H1 (cell line): Measurements from ENCODE around the gene PDF. TPM values are rescaled to one million over a fixed set of nuclear protein-coding genes. Genes with fewer than 3 reads are reported as not detected.

Experiments used
- ATF3 ChIP-seq: IDR thresholded peaks from 2 replicates; pipeline ENCODE4 v1.6.1; 2011; ENCODE audit warnings: low read depth, mild to moderate bottlenecking, low read length; ENCODE audit not compliant: insufficient read depth
- CHD7 ChIP-seq: fragments of 300-600 bp; sonication (generic); IDR thresholded peaks from 2 replicates; pipeline ENCODE4 v1.7.1; 2012; ENCODE audit warnings: low read length, moderate library complexity, mild to moderate bottlenecking, inconsistent platforms; ENCODE audit not compliant: insufficient replicate concordance
- HDAC6 ChIP-seq: IDR thresholded peaks from one replicate; pipeline ENCODE4 v1.7.1; 2012; ENCODE audit warnings: low read depth, mild to moderate bottlenecking, inconsistent platforms, low read length, moderate library complexity
- JUN ChIP-seq: IDR thresholded peaks from 2 replicates; pipeline ENCODE4 v1.6.1; 2011; ENCODE audit warnings: low read depth, mild to moderate bottlenecking, improper control_type of control experiment, low read length
- RXRA ChIP-seq: IDR thresholded peaks from 2 replicates; pipeline ENCODE4 v1.6.1; 2011; ENCODE audit warnings: low read depth, mild to moderate bottlenecking, low read length, moderate library complexity; ENCODE audit not compliant: insufficient read depth
- SRF ChIP-seq: IDR thresholded peaks from 2 replicates; pipeline ENCODE4 v1.6.1; 2011; ENCODE audit warnings: mild to moderate bottlenecking, low read depth, low read length, moderate library complexity
- USF2 ChIP-seq: IDR thresholded peaks from 2 replicates; pipeline ENCODE4 v1.6.1; 2011; ENCODE audit warnings: low read length, improper control_type of control experiment
- polyA plus RNA-seq, 7 experiments: library from polyadenylated mRNA; depleted of rRNA in 3 of 7; stranded (reverse) in 5 of 7; unstranded in 2 of 7; fragments of >200 nt in 5 of 7; fragments of 200-250 nt in 2 of 7; gene quantifications; 1 replicate in 5 of 7; 2 replicates in 1 of 7; 4 replicates in 1 of 7; pipeline versions ENCODE4 v1.2.1 to v1.2.3, GENCODE V29; 2011 to 2013; ENCODE audit warnings: missing spikeins in 2 of 7, mixed read lengths in 2 of 7
- total RNA-seq: library from RNA; stranded (reverse); fragmentation: NEBNext Ultra II Directional; extraction: Animal tissue kit (Norgen Biotek cat#: 25700); gene quantifications from 2 replicates; pipeline ENCODE4 v1.2.1, GENCODE V29; 2021

Gene PDF
- total and polyA plus RNA-seq, 2 of the 8 experiments (the other 6 are each of a cell fraction or from before 2014, with no cell fraction given), result 17.7 to 23.9 TPM

- TF ChIP-seq CHD7 (no peak), SRF (no peak), JUN (no peak), ATF3 (no peak), USF2 (no peak), RXRA (no peak), HDAC6 (no peak)
Observed at GRCh38 chr16:69318911-69319289, 11.5 kb downstream of the PDF start (continued).
